ENCODE measurements around the gene WIZ.
"Not testable (repeated sequence)": the region's sequence is repeated elsewhere in the genome, so short reads cannot be mapped to it uniquely, and the experiment has no call there.

WIZ gene

DNA sequence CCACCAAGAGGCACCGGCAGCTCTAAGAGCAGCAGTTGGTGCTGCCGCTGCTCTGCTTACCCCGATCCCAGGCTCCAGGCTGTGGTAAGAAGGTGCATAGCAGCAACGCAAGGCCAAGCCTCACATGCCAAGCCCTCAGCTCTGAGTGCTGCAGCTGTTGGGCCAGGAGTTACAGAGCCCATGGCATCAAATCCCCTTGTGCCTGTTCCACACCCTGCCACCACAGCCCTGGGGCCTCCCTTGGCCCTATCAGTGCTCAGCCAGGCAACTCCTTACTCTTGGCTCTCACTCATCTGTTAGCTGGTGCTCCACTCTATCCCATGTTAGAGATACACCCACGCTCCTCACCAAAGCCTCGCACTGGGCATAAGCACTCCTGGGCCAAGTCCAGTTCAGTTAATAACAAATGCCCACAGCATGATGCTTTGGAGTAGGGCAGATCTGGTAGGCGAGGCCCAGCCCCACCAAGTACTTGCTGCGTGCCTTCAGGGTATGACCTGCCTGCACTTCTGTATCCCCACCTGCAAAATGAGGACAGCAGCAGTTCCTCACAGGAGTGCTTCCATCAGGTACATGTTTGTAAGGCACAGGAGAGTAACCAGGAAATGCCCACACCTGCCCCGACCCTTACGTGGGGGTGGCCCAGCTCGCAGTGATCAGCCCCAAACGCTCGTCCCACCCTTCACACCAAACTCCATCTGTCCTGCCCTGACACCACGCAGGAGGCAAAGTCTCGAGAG is 47.2 kb downstream of the WIZ start:
- DNase-seq, result no peak

DNA sequence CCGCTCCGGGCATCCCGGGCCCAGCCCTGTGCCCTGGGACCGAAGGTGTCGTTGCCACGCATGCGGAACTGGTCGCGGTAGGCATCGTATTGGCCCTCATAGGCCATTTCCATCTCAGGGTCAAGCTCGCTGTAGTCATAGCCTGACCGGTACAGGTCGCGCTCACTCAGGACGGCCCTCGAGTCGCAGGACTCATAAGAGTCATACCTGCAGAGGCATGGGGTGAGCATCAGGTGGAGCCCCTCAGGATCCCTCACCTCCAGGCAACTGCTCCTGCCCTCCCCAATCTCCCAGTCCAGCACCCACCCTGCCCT is 48.4 kb downstream of the WIZ start:
- no peak for DNase-seq

- DNase-seq, result no peak
Measured at GRCh38 chr19:15400521-15401396, 49.0 kb downstream of the WIZ start.

DNA sequence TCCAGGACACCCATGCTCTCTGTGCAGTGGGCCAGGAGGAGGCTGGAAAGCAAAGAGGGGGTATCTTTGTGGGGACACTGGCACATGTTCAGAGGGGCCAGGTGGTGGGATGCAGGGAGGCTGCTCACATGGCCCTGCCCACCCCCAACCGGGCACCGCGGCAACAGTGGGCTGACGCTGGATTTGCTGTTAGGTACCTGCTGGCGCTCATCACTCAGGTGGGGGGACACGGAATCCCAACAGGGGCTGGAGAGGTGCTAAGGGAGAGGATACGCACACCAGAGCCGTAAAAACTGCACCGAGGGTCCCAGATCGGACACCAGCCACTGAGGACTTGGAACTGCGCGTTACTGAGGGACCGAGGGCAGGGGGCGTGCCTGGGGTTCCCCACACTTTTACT is 50.1 kb downstream of the WIZ start:
- no peak for DNase-seq

DNA sequence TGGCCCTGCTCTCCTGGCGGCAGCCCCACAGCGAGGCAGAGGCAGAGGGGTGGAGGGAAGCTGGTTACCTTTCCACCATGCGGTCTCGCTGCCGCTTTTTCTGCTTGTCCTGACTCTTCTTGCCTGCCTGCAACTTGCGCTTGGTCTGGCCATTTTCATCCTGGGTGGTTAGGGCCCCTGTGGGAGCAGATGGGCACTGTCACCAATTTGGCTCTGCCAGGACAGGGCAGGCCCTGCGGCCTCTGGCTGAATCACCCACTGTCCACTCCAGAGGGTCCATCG is 50.6 kb downstream of the WIZ start:
- no peak for DNase-seq

- no peak for DNase-seq
Measured at GRCh38 chr19:15398501-15399233, 51.1 kb downstream of the WIZ start.

DNA sequence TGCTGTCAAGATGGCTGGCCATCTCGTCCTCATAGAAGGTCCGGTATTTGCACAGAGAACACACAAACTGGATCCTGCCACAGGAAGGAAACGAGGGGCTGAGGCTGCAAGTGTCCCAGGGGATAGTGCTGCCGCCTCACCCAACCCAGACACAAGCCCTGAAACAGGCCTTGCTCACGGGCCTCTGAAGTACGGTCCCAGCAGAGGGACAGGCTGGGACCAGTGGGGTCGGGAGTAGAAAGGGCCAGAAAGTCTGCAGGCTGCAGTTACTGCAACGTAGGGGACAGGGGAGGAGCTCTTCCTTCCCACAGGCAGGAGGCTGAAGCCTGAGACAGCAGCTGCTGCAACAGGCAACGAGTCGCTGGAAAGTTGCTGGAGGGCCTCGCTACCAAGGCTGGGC is 52.0 kb downstream of the WIZ start:
- DNase-seq, result no peak

DNA sequence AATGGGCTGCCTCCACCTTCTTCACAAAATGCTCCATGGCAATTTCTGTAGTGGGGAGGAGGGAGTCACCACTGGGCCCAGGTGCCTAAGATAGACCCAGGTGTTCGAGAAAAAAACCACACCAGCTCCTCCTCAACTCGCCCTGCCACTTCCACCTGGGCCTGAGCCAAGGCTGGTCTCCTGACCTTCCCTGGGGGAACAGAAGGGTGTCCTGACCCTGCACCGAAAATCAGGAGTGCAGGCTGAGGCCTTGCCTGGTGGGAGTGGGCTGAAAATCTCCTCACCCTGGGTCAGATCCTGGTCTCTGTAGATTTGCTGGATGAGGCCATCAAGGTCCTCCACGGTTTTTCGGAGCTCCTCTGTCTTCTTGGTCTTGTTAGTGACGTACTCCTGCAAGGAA is 52.5 kb downstream of the WIZ start:
- DNase-seq, result no peak

GRCh38 chr19:15396436-15396835 is 53.3 kb downstream of the WIZ start:
- DNase-seq, result no peak

DNA sequence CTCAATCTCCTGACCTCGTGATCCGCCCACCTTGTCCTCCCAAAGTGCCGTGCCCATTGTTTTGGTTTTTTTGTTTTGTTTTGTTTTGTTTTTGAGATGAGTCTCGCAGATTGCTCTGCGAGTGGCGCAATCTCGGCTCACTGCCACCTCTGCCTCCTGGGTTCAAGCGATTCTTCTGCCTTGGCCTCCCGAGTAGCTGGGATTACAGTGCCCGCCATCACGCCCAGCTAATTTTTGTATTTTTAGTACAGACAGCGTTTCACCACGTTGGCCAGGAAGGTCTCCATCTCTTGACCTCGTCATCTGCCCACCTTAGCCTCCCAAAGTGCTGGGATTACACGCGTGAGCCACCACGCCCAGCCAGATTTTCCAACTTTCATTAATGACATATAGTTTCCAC is 54.5 kb downstream of the WIZ start:
- not testable (repeated sequence) for DNase-seq

GRCh38 chr19:15394426-15394825 is 55.3 kb downstream of the WIZ start:
- DNase-seq, result no peak

DNA sequence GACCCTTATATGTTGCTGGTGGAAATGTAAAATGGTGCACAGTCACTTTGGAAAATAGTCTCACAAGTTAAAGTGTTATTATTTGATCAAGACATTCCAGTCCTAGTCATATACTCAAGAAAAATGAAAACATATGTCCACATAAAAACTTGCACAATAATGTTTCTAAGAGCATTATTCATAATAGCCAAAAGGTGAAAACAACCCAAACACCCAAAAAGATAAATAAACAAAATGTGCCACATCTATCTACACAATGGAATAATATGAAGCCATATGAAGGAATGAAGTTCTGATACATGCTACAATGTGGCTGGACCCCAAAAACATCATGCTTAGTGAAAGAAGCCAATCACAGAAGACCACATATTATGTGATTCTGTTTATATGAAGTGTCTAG is 55.8 kb downstream of the WIZ start:
- no peak for DNase-seq

DNA sequence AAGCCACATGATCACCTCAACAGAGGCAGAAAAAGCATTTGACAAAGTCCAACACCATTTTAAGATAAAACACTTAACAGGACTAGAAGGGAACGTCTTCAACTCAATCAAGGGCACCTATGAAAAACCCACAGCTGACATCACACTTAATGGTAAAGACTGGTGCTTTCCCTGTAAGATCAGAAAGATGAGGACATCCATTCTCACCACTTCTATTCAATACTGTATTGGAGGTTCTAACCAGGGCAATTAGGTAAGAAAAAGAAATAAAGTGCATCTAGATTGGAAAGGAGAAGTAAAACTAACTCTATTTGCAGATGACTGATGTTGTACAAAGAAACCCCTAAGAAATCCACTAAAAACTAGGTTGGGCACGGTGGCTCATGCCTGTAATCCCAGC is 58.9 kb downstream of the WIZ start:
- DNase-seq, result no peak

DNA sequence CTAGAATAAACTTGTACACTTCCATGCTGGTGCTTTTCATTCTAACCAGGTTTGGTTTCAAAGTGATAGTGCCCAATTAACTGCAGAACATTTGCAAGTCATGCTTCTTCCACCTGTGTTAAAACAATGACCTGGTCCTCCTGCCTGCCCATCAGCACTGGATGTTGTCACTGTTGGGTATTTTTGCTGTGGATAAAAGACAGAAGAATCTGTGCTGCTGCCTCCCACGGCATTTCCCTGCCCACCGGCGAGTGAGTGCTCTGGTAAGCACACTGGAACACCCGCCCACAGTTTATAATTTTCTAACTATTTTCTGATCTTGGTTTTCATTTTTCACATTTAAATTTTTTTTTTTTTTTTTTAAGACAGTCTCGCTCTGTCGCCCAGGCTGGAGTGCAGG is 67.9 kb downstream of the WIZ start:
- DNase-seq, result no peak

GRCh38 chr19:15381429-15381828 is 68.3 kb downstream of the WIZ start:
- DNase-seq, result no peak

GRCh38 chr19:15379999-15380647 is 69.6 kb downstream of the WIZ start:
- DNase-seq, result no peak

GRCh38 chr19:15379083-15379998 is 70.4 kb downstream of the WIZ start, which contains the start of gene AKAP8:
AKAP8 (minus strand) TSS chr19:15379787; CDS start chr19:15379731, 56 bp downstream.
- DNase-seq, result peak; percentile 98

GRCh38 chr19:15378534-15379082 is 71.1 kb downstream of the WIZ start:
- peak; percentile 80 for DNase-seq

DNA sequence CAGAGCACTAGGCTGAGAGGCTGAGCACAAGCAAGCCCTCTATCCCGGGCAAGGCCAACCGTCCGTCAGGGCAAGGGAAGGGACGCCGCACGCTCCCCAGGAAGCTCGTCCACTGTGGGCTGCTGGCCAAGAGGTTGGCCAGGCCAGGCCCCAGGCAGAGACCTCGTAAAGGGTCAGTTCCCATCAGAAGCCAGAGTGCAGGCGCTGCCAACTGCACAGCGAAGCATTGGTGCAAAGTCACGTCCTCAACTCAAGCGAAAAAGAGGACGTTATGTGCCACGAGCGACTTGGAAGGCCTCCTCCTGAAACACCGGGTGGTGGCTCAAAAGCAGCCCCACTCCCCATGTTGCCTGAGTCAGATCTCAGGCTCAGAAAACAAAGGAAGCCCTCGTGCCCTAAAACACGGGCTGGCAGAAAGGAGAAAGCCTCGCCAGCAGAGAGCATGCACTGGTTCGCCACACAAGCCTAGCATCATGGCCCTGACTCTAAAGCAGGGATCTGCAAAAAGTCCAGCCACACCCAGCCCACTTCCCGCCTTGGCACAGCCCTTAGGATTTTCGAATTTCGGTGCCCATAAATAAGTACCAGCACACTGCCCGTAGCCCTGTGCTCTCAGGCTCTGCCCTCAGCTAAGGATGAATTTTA is 74.8 kb downstream of the WIZ start:
- DNase-seq, result no peak

DNA sequence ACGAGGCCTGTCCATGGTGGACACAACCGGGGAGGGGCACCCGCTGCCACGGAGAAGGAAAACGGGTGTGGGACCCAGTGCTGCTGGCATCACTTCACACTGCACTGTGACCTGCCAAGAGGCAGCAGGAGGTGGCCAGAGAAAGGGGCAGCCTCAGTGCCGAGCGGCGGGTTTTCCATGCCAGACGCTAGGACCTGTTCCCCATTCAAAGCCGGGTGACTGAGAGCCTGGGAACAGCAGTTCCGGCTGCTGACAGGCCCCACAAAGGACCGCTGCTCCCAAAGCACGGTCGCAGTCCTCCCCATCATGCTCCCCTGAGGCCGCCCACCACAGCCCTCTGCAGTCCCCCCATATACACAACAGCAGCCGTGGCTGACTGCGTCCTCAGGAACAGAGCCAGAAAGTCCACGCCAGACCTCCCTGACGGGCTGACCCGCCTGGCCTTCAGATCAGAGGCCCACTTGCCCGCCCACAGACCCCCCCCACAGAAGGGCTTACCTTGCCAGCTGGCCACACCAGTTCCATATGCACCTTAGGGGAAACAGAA is 75.6 kb downstream of the WIZ start:
- no peak for DNase-seq

DNA sequence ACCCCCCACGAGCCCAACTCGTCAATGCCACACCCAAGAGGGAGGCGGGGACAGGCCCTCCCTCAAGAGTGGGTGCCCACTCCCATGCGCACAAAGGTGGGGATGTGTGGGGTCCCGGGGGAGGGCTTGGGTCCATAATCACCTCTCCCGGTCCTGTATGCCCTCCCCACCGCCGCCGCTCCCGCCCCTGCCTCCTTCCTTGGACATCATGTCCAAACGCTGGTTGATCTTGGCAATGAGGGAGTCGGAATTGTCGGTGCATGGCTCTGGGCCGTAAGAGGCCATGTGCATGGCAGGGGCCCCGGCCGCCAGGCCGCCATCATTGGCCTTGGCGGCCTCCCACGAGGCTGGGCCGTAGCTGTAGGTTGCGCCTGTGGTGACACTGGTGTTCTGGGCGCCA is 76.1 kb downstream of the WIZ start:
- no peak for DNase-seq

Data from activated CD8-positive, alpha-beta memory T cell treated with anti-CD3 and anti-CD28 coated beads for 24 hours (primary cell).